GM19043 (cell line): Measurements from ENCODE around the gene RTN4.

Experiments
- ATAC-seq: cut with Tn5 transposase; IDR thresholded peaks from one replicate; pipeline ENCODE4 v1.9.1; 2021; ENCODE audit warnings: low read depth; ENCODE audit not compliant: unreplicated experiment

Gene RTN4

GRCh38 chr2:55045780-55046179 lies 4.5 kb downstream of the RTN4 start:
- ATAC-seq = no peak

- ATAC-seq = no peak
Measured at GRCh38 chr2:55043841-55044240, 6.4 kb downstream of the RTN4 start.

- no peak for ATAC-seq
Measured at GRCh38 chr2:55038428-55038827, 11.8 kb downstream of the RTN4 start.

- ATAC-seq = no peak
Measured at GRCh38 chr2:55035716-55036115, 14.5 kb downstream of the RTN4 start.

- no peak for ATAC-seq
Measured at GRCh38 chr2:55033921-55034320, 16.3 kb downstream of the RTN4 start.

GRCh38 chr2:55033076-55033742 lies 17.0 kb downstream of the RTN4 start:
- ATAC-seq = peak; percentile 96

GRCh38 chr2:55031505-55031904 lies 18.7 kb downstream of the RTN4 start:
- no peak for ATAC-seq

- no peak for ATAC-seq
Measured at GRCh38 chr2:55030766-55031165, 19.5 kb downstream of the RTN4 start.

GRCh38 chr2:55029098-55029497 lies 21.2 kb downstream of the RTN4 start:
- ATAC-seq = no peak

GRCh38 chr2:55027226-55027625 lies 23.0 kb downstream of the RTN4 start:
- ATAC-seq = no peak

- ATAC-seq = no peak
Measured at GRCh38 chr2:55026202-55026601, 24.0 kb downstream of the RTN4 start.

GRCh38 chr2:55025627-55026026 lies 24.6 kb downstream of the RTN4 start:
- ATAC-seq = peak; percentile 27

- peak; percentile 66 for ATAC-seq
Measured at GRCh38 chr2:55025082-55025481, 25.2 kb downstream of the RTN4 start.

GRCh38 chr2:55022476-55022875 lies 27.8 kb downstream of the RTN4 start:
- no peak for ATAC-seq

- ATAC-seq = no peak
Measured at GRCh38 chr2:55019526-55020258, 30.6 kb downstream of the RTN4 start.

- ATAC-seq = no peak
Measured at GRCh38 chr2:55018619-55019018, 31.6 kb downstream of the RTN4 start.

- no peak for ATAC-seq
Measured at GRCh38 chr2:55017880-55018279, 32.4 kb downstream of the RTN4 start.

GRCh38 chr2:55017428-55017827 lies 32.8 kb downstream of the RTN4 start:
- ATAC-seq = no peak

GRCh38 chr2:55014962-55015939 lies 35.0 kb downstream of the RTN4 start:
- no peak for ATAC-seq

GRCh38 chr2:55013936-55014335 lies 36.3 kb downstream of the RTN4 start:
- ATAC-seq = no peak
